ENCODE measurements around the gene RYR3. TPM values are rescaled to one million over a fixed set of nuclear protein-coding genes. Genes with fewer than 3 reads are reported as not detected.

The RYR3 gene
- total RNA-seq, 4 donors from 2014 or later = 0.18 to 3.3 (median 2.3) TPM

DNA sequence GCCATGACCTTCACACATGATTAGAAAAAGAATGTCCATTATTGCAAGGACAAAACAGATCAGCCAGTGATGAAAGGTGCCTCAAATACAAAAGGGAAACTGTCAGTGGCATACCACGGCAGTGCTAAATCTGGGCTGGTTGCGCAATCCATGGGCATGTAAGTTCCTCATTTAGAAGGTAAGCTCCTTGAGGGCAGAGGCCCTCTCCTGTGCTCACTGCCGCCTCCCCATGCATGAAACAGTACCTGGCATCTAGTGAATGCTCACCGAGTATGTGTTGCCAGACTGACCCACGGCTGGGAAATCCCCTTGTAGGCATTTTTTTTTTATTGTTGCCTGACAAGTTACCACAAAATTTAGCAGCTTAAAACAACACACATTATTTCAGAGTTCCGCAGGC lies 345.4 kb downstream of the RYR3 start:
- Histone ChIP-seq H3K36me3 (no peaks in the 10 kb centered on the region), H3K4me3 (no peak overlapping the region), H3K27me3 (no peaks in the 10 kb centered on the region), H3K27ac (no peak overlapping the region), H3K4me1 (no peaks in the 10 kb centered on the region), H3K9me3 (no peaks in the 10 kb centered on the region)
- no peak for TF ChIP-seq POLR2A (IDR thresholded peaks at IDR 0.05)
- TF ChIP-seq, protein P1, sequence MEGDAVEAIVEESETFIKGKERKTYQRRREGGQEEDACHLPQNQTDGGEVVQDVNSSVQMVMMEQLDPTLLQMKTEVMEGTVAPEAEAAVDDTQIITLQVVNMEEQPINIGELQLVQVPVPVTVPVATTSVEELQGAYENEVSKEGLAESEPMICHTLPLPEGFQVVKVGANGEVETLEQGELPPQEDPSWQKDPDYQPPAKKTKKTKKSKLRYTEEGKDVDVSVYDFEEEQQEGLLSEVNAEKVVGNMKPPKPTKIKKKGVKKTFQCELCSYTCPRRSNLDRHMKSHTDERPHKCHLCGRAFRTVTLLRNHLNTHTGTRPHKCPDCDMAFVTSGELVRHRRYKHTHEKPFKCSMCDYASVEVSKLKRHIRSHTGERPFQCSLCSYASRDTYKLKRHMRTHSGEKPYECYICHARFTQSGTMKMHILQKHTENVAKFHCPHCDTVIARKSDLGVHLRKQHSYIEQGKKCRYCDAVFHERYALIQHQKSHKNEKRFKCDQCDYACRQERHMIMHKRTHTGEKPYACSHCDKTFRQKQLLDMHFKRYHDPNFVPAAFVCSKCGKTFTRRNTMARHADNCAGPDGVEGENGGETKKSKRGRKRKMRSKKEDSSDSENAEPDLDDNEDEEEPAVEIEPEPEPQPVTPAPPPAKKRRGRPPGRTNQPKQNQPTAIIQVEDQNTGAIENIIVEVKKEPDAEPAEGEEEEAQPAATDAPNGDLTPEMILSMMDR (IDR thresholded peaks at IDR 0.05) = no peak
- DNase-seq = no peak

DNA sequence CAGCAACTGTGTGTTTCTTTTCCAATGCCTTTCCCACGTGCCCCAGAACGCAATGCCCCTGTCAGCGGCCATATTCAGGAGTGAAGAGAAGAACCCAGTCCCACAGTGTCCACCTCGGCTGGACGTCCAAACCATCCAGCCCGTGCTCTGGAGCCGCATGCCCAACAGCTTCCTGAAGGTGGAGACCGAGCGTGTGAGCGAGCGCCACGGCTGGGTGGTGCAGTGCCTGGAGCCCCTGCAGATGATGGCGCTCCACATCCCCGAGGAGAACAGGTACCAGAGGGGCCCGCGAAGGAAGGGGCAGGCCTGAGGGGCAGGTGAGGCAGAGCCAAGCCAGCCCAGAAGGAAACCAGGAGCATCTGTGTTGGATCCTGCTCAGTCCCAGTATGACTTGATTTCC lies 349.4 kb downstream of the RYR3 start:
- no peak for DNase-seq
- no peak overlapping the region for H3K4me3 ChIP-seq
- TF ChIP-seq POLR2A (IDR thresholded peaks at IDR 0.05) = no peak
- TF ChIP-seq, protein P1 (IDR thresholded peaks at IDR 0.05) = no peak
- no peaks in the 10 kb centered on the region for H3K36me3 ChIP-seq
- no peaks in the 10 kb centered on the region for H3K27me3 ChIP-seq
- H3K4me1 ChIP-seq = no peaks in the 10 kb centered on the region
- no peak overlapping the region for H3K27ac ChIP-seq
- no peaks in the 10 kb centered on the region for H3K9me3 ChIP-seq

DNA sequence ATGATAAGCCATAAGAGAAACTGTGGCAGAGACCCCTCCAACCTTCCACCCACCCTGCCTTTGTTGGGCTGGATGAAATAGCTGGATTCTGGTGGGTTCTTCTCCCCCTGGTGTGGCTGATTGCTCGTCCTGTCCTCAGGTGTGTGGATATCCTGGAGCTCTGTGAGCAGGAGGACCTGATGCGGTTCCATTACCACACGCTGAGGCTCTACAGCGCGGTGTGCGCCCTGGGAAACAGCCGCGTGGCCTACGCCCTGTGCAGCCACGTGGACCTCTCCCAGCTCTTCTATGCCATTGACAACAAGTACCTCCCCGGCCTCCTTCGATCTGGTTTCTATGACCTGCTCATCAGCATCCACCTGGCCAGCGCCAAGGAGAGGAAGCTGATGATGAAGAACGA lies 351.2 kb downstream of the RYR3 start:
- Histone ChIP-seq H3K9me3 (no peaks in the 10 kb centered on the region), H3K4me1 (no peaks in the 10 kb centered on the region), H3K27me3 (no peaks in the 10 kb centered on the region), H3K36me3 (no peaks in the 10 kb centered on the region), H3K4me3 (no peak overlapping the region), H3K27ac (no peak overlapping the region)
- TF ChIP-seq POLR2A (IDR thresholded peaks at IDR 0.05) = no peak
- TF ChIP-seq, protein P1 (IDR thresholded peaks at IDR 0.05) = no peak
- no peak for DNase-seq

DNA sequence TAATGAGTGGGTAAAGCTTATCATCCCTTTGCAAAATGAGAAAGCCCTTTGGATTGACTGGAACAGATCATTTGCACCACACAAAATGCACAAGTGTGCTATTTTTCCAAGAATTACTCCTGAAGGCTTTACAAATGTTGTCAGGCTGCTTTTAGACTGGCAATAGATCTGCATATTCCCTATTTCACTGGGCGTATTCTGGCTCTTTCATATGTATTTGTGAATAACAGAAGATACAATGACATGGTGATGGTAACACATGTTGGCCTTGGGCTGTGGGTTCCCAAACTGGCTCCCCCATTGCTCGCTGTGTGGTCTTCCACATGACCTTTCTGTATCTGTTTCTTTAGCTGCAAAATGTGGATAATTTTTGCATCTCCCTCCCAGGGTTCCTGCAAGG lies 354.2 kb downstream of the RYR3 start:
- TF ChIP-seq, protein P1 (IDR thresholded peaks at IDR 0.05) = no peak
- TF ChIP-seq POLR2A (IDR thresholded peaks at IDR 0.05) = no peak
- Histone ChIP-seq H3K27ac (no peak overlapping the region), H3K9me3 (no peaks in the 10 kb centered on the region), H3K4me1 (no peaks in the 10 kb centered on the region), H3K4me3 (no peak overlapping the region), H3K27me3 (no peaks in the 10 kb centered on the region), H3K36me3 (no peaks in the 10 kb centered on the region)
- DNase-seq = no peak

DNA sequence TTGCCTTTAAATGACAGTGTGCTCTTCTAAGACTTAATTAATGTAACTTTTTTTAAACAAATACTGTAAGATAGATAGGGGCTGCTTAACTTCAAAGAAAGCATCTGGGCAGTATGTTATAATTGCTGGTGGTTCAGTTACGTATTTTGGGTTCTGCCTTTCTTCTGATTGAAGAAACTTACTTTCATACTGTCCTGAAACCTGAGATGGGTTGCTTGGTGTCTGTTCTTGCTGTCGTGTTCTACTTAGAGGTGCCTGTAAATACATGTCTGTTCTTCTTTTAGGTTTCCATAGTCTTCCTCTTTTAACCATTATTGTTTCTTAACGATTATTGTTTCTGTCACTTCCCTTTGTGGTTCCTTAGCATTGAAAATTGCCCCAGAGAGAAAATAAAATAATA lies 359.8 kb downstream of the RYR3 start:
- H3K27me3 ChIP-seq = no peaks in the 10 kb centered on the region
- no peak for DNase-seq
- H3K4me1 ChIP-seq = no peaks in the 10 kb centered on the region

More for the DNA sequence above, 359.8 kb downstream of the RYR3 start:
- H3K4me3 ChIP-seq = no peak overlapping the region
- no peaks in the 10 kb centered on the region for H3K9me3 ChIP-seq
- TF ChIP-seq POLR2A (IDR thresholded peaks at IDR 0.05) = no peak
- TF ChIP-seq, protein P1 (IDR thresholded peaks at IDR 0.05) = no peak
- no peak overlapping the region for H3K27ac ChIP-seq
- H3K36me3 ChIP-seq = no peaks in the 10 kb centered on the region
